Thoracic aorta (tissue), 2 donors: ENCODE data around the gene ATG2A. TPM values are rescaled to one million over a fixed set of nuclear protein-coding genes. Genes with fewer than 3 reads are reported as not detected.

Experiments used
- ATAC-seq: fragments of 150-250 bp; one replicate; pipeline ENCODE4 v1.8.0; 2017; ENCODE audit warnings: low read depth; ENCODE audit not compliant: insufficient number of reproducible peaks, low FRiP score
- DNase-seq: peaks from one replicate; pipeline ENCODE4 v3.0.0-alpha.2; 2020; ENCODE audit warnings: low spot score
- H3K27ac ChIP-seq, 2 donors: fragments of 200-600 bp; sonication (generic); 1 replicate in 1 of 2; 2 replicates in 1 of 2; pipeline ENCODE4 v1.5.1; 2016; ENCODE audit warnings: mild to moderate bottlenecking in 2 of 2, moderate library complexity in 2 of 2
- H3K27me3 ChIP-seq: fragments of 200-600 bp; sonication (generic); replicated peaks from 2 replicates; pipeline ENCODE4 v1.6.0; 2016; ENCODE audit warnings: mild to moderate bottlenecking; ENCODE audit not compliant: insufficient read depth
- H3K36me3 ChIP-seq: fragments of 200-600 bp; sonication (generic); one replicate; pipeline ENCODE4 v1.5.1; 2016
- H3K4me1 ChIP-seq, 2 donors: fragments of 200-600 bp; sonication (generic); 1 replicate in 1 of 2; 2 replicates in 1 of 2; pipeline versions ENCODE4 v1.5.1 to v1.6.0; 2016; ENCODE audit warnings: low read depth in 2 of 2, mild to moderate bottlenecking in 1 of 2; ENCODE audit not compliant: control insufficient read depth in 1 of 2
- H3K4me3 ChIP-seq: fragments of 200-600 bp; sonication (generic); 2 replicates; pipeline ENCODE4 v1.5.1; 2016; ENCODE audit warnings: mild to moderate bottlenecking
- H3K9me3 ChIP-seq: fragments of 200-600 bp; sonication (generic); 2 replicates; pipeline ENCODE4 v1.5.1; 2016
- total RNA-seq, 2 donors: library from RNA; depleted of rRNA; stranded (reverse); fragments of >200 nt; gene quantifications; one replicate each; pipeline versions ENCODE4 v1.1.0 to v1.2.3, GENCODE V29; 2016
- TF ChIP-seq, protein P1 (sequence below): fragments of 200-600 bp; sonication (generic); IDR thresholded peaks from one replicate; pipeline ENCODE4 v1.5.1; 2019; ENCODE audit warnings: antibody characterized with exemption

The ATG2A gene
- total RNA-seq, 2 donors from 2014 or later = 18.5 to 35.2 TPM

DNA sequence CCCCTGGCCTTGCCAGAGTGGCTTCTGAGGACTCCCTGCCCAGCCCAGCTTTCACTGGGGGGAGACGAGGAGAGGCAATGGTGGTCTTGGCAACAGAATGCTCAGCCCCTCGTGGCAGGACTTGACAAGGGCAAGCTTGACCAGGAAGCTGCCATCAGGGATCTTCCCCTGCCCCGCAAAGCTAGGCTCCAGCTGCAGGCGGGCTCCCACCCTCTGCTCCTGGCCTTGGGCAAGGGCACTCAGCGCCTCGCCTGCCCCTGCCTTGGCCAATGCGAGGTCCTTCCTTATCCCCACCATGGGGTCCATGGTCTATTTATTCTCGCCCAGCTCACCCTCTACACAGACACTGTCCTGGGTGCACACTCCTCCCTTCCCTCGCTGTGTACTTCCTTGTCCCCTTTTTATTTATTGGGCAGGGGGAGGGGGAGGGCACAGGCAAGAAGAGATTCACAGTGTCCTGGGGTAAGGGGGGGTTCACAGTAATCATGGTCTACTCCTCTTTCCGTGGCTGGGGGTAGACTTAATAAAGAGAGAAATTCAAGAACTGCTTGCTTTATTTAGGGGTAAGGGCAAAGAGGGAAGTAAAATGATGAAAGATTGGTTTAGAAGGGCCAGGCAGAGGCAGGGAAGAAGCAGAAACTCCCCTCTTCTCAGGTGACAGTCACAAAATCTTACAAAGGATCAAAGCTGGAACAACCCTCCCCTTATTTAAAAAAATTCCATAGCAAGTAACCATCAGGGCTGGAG lies 17.1 kb upstream of the ATG2A start:
- peaks cover 42% of the 10 kb centered on the region for H3K36me3 ChIP-seq
- H3K27me3 ChIP-seq = no peaks in the 10 kb centered on the region
- DNase-seq = no peak
- no peaks in the 10 kb centered on the region for H3K9me3 ChIP-seq
- no peaks in the 10 kb centered on the region for H3K4me1 ChIP-seq
- no peak for ATAC-seq
- H3K27ac ChIP-seq = no peak overlapping the region
- H3K4me3 ChIP-seq = no peak overlapping the region
- TF ChIP-seq, protein P1, sequence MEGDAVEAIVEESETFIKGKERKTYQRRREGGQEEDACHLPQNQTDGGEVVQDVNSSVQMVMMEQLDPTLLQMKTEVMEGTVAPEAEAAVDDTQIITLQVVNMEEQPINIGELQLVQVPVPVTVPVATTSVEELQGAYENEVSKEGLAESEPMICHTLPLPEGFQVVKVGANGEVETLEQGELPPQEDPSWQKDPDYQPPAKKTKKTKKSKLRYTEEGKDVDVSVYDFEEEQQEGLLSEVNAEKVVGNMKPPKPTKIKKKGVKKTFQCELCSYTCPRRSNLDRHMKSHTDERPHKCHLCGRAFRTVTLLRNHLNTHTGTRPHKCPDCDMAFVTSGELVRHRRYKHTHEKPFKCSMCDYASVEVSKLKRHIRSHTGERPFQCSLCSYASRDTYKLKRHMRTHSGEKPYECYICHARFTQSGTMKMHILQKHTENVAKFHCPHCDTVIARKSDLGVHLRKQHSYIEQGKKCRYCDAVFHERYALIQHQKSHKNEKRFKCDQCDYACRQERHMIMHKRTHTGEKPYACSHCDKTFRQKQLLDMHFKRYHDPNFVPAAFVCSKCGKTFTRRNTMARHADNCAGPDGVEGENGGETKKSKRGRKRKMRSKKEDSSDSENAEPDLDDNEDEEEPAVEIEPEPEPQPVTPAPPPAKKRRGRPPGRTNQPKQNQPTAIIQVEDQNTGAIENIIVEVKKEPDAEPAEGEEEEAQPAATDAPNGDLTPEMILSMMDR = no peak

DNA sequence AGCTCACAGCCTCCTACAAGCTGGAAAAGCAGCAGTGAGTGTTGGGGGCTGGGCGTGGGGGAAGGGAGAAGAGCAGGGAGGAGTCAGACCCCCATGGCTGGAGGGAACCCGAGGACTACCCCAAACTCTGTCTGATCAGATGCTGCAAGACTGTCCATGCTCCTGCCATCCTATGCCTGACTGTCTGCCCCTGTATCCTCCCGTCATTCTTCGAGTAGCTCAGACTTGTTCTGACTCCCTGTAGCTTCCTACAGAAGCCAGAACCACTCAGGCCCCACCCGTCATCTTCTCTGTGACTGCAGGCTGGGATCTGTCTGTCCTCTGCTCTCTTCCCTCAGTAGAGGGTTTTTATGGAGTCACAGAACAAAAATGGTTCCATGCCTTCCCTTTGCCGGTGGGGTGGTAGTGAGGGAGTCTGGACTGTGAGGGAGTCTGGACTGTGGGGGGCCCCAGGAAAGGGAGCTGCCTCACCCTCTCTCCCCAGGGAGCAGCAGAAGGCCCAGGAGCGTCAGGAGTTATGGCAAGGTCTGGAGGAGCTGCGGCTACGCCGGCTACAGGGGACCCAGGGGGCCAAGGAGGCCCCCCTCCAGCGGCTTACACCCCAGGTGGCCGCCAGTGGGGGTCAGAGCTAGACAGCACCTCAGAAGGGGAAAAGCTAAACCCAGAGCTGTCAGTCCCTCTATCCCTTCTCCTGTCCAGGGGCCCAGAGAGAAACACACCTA lies 16.4 kb upstream of the ATG2A start:
- TF ChIP-seq, protein P1 = no peak
- H3K36me3 ChIP-seq = peaks cover 48% of the 10 kb centered on the region
- ATAC-seq = no peak
- no peaks in the 10 kb centered on the region for H3K27me3 ChIP-seq
- H3K9me3 ChIP-seq = no peaks in the 10 kb centered on the region
- H3K4me1 ChIP-seq = no peaks in the 10 kb centered on the region
- DNase-seq = no peak
- no peak overlapping the region for H3K4me3 ChIP-seq
- H3K27ac ChIP-seq = no peak overlapping the region

DNA sequence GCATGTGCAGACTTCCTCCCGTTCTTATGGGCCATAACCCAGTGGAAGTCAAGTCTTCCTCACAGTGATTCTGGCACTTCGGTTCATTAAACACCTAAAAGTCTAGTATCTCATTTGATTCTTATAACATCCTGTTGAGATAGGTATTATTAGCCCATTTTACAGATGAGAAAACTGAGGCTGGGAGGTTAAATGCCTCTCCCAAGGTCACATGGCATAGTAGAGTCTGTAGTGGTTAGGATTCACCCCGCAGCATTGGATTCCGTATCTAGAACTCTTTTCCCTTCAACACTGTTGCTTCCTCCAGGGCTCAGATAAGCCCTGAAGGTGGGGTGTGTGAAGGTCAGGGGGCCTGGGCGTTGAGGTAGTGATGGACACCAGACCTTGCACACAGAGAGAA lies 15.3 kb upstream of the ATG2A start:
- ATAC-seq = no peak
- no peaks in the 10 kb centered on the region for H3K9me3 ChIP-seq
- H3K4me1 ChIP-seq = no peaks in the 10 kb centered on the region
- H3K27ac ChIP-seq = no peak overlapping the region
- TF ChIP-seq, protein P1 = no peak
- no peaks in the 10 kb centered on the region for H3K27me3 ChIP-seq
- H3K36me3 ChIP-seq = peaks cover 57% of the 10 kb centered on the region
- no peak overlapping the region for H3K4me3 ChIP-seq
- DNase-seq = no peak

DNA sequence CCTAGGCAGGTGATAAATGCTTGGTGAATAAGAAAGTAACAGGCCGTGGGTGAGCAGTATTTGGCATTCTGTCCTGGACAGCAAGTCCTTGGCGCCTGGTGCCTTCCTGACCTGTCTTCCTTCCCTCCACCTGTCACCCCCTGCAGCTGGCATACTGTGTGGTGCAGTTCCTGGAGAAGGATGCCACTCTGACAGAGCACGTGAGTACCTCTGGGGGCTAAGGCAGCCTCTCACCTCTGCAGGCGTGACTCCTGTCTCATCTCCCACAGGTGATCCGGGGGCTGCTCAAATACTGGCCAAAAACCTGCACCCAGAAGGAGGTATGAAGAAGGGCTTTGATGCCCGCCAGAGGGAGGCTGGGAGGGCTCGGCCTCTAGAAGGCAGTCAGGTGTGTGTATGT lies 14.3 kb upstream of the ATG2A start:
- H3K36me3 ChIP-seq = peaks cover 63% of the 10 kb centered on the region
- H3K4me3 ChIP-seq = no peak overlapping the region

DNA sequence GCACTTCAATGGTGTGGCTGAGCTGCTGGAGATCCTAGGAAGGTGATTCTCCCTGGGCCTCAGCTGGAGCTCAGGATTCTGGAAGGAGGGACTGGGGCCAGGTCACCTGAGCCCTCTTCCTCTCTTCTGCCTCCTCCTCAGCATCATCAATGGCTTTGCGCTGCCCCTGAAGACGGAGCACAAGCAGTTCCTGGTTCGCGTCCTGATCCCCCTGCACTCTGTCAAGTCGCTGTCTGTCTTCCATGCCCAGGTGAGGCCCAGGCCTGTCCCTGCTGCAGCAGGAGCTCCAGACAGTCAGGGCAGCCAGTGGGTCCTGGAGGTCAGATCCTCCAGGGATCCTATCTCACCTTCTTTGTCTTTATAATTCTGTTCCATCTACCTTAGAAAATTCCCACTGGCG lies 13.3 kb upstream of the ATG2A start:
- DNase-seq = no peak
- Histone ChIP-seq H3K4me1 (peaks cover 12 to 14% of the 10 kb centered on the region in 2 donors), H3K9me3 (no peaks in the 10 kb centered on the region), H3K27ac (no peak overlapping the region), H3K4me3 (no peak overlapping the region), H3K27me3 (no peaks in the 10 kb centered on the region), H3K36me3 (peaks cover 63% of the 10 kb centered on the region)
- TF ChIP-seq, protein P1 = no peak
- no peak for ATAC-seq

More for the DNA sequence above, 14.3 kb upstream of the ATG2A start:
- Histone ChIP-seq H3K27me3 (no peaks in the 10 kb centered on the region), H3K27ac (no peak overlapping the region), H3K9me3 (no peaks in the 10 kb centered on the region), H3K4me1 (peaks cover 2 to 4% of the 10 kb centered on the region in 2 donors)
- DNase-seq (no peak), ATAC-seq (no peak)
- TF ChIP-seq, protein P1 = no peak
